ENCODE results near the gene PRXL2A. TPM values are rescaled to one million over a fixed set of nuclear protein-coding genes. Genes with fewer than 3 reads are reported as not detected.

Gene PRXL2A
- total and polyA plus RNA-seq, 2 experiments from 2014 or later = 31.8 to 51.7 TPM

GRCh38 chr10:80442879-80443278 is 34.5 kb downstream of the PRXL2A start:
- no peaks in the 10 kb centered on the region for H3K36me3 ChIP-seq (ENCODE audit: insufficient read depth)
- no peak overlapping the region for H3K4me3 ChIP-seq
- no peaks in the 10 kb centered on the region for H3K9me2 ChIP-seq (ENCODE audit: insufficient read depth)
- TF ChIP-seq EZH2 (IDR thresholded peaks at IDR 0.05; ENCODE audit: low read depth, unreplicated experiment) (no peak), CREB1 (CRISPR knock-in tag; IDR thresholded peaks at IDR 0.05; ENCODE audit: low read depth) (no peak)
- Mint-ChIP-seq H3K27me3 (ENCODE audit: insufficient read depth, low read depth, poor library complexity) (peaks cover 7% of the 10 kb centered on the region), H3K4me3 (no peak overlapping the region), H3K27ac (no peak overlapping the region), H3K9me3 (no peaks in the 10 kb centered on the region), H3K36me3 (ENCODE audit: low read depth) (no peaks in the 10 kb centered on the region; the same call in 2 of the 3 replicates), H3K4me1 (peaks cover 18% of the 10 kb centered on the region)
- ATAC-seq = no peak
- H3K27ac ChIP-seq (ENCODE audit: low read depth) = no peak overlapping the region
- H3K27me3 ChIP-seq (ENCODE audit: insufficient read depth) = no peaks in the 10 kb centered on the region
- H3K4me1 ChIP-seq (ENCODE audit: insufficient read depth) = no peaks in the 10 kb centered on the region
- no peak overlapping the region for H3K4me2 ChIP-seq
- no peaks in the 10 kb centered on the region for H3F3A ChIP-seq (replicated peaks; ENCODE audit: low read depth)
- H4K20me1 ChIP-seq (replicated peaks; ENCODE audit: insufficient read depth) = no peaks in the 10 kb centered on the region
- H3K79me2 ChIP-seq (replicated peaks; ENCODE audit: insufficient read depth) = no peaks in the 10 kb centered on the region
- no peak for DNase-seq (ENCODE audit: low spot score)
- H2AFZ ChIP-seq = no peak overlapping the region

DNA sequence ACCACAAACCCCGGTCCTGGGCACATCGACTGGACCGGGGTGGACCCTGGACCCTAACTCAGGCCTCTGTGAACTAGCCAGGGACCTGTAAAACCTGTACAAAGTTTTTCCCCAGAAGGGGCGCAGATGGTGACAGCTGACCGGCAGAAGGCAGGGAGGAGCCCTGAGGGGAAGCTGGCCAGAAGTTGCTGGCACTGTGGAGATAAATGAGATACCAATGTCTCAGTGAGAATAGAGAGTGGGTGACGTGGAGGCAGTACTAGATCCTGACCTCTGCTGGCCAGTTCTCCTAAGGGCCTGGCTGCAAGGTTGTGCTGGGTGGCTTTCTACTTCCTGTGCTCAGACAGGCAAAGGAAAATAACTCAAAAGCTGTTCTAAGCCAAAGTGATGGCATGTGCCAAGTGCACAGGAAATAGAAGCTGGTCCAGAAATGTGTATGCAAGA is 35.2 kb downstream of the PRXL2A start:
- Mint-ChIP-seq H3K9me3 (no peaks in the 10 kb centered on the region), H3K36me3 (ENCODE audit: low read depth) (no peaks in the 10 kb centered on the region; the same call in 2 of the 3 replicates), H3K27me3 (ENCODE audit: insufficient read depth, low read depth, poor library complexity) (peaks cover 7% of the 10 kb centered on the region), H3K27ac (peak overlapping the region; percentile 48; the same call in 1 of the 2 replicates), H3K4me3 (no peak overlapping the region), H3K4me1 (peaks cover 18% of the 10 kb centered on the region)
- ATAC-seq (peak; percentile 79), DNase-seq (ENCODE audit: low spot score) (peak; percentile 37)
- H4K20me1 ChIP-seq (replicated peaks; ENCODE audit: insufficient read depth) = no peaks in the 10 kb centered on the region
- no peaks in the 10 kb centered on the region for H3K4me1 ChIP-seq (ENCODE audit: insufficient read depth)
- H3K27me3 ChIP-seq (ENCODE audit: insufficient read depth) = no peaks in the 10 kb centered on the region
- no peaks in the 10 kb centered on the region for H3K9me2 ChIP-seq (ENCODE audit: insufficient read depth)
- H2AFZ ChIP-seq = no peak overlapping the region
- no peak overlapping the region for H3K4me2 ChIP-seq
- no peaks in the 10 kb centered on the region for H3F3A ChIP-seq (replicated peaks; ENCODE audit: low read depth)
- no peaks in the 10 kb centered on the region for H3K36me3 ChIP-seq (ENCODE audit: insufficient read depth)
- no peak overlapping the region for H3K27ac ChIP-seq (ENCODE audit: low read depth)
- no peak for TF ChIP-seq NANOG (IDR thresholded peaks at IDR 0.05; ENCODE audit: borderline replicate concordance)
- TF ChIP-seq, protein P1, sequence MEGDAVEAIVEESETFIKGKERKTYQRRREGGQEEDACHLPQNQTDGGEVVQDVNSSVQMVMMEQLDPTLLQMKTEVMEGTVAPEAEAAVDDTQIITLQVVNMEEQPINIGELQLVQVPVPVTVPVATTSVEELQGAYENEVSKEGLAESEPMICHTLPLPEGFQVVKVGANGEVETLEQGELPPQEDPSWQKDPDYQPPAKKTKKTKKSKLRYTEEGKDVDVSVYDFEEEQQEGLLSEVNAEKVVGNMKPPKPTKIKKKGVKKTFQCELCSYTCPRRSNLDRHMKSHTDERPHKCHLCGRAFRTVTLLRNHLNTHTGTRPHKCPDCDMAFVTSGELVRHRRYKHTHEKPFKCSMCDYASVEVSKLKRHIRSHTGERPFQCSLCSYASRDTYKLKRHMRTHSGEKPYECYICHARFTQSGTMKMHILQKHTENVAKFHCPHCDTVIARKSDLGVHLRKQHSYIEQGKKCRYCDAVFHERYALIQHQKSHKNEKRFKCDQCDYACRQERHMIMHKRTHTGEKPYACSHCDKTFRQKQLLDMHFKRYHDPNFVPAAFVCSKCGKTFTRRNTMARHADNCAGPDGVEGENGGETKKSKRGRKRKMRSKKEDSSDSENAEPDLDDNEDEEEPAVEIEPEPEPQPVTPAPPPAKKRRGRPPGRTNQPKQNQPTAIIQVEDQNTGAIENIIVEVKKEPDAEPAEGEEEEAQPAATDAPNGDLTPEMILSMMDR (conservative IDR thresholded peaks at IDR 0.05; ENCODE audit: low read depth in 2 of 2) = peak; percentile 41 to 64; a peak in 3 of 4 replicates
- no peak overlapping the region for H3K4me3 ChIP-seq
- H3K79me2 ChIP-seq (replicated peaks; ENCODE audit: insufficient read depth) = no peaks in the 10 kb centered on the region

- no peaks in the 10 kb centered on the region for H3K79me2 ChIP-seq (replicated peaks; ENCODE audit: insufficient read depth)
- no peak overlapping the region for H3K27ac ChIP-seq (ENCODE audit: low read depth)
- no peaks in the 10 kb centered on the region for H3K9me2 ChIP-seq (ENCODE audit: insufficient read depth)
- H2AFZ ChIP-seq = no peak overlapping the region
- H3K4me2 ChIP-seq = no peak overlapping the region
- no peak for DNase-seq (ENCODE audit: low spot score)
- no peaks in the 10 kb centered on the region for H3F3A ChIP-seq (replicated peaks; ENCODE audit: low read depth)
- H3K4me3 Mint-ChIP-seq = no peak overlapping the region
- H3K27me3 Mint-ChIP-seq (ENCODE audit: insufficient read depth, low read depth, poor library complexity) = peaks cover 7% of the 10 kb centered on the region
- H3K36me3 Mint-ChIP-seq (ENCODE audit: low read depth) = no peaks in the 10 kb centered on the region; the same call in 2 of the 3 replicates
- H3K27me3 ChIP-seq (ENCODE audit: insufficient read depth) = no peaks in the 10 kb centered on the region
- no peak for ATAC-seq
- H3K4me1 Mint-ChIP-seq = peaks cover 18% of the 10 kb centered on the region
- H3K27ac Mint-ChIP-seq = no peak overlapping the region
- no peaks in the 10 kb centered on the region for H3K36me3 ChIP-seq (ENCODE audit: insufficient read depth)
- no peaks in the 10 kb centered on the region for H4K20me1 ChIP-seq (replicated peaks; ENCODE audit: insufficient read depth)
- no peaks in the 10 kb centered on the region for H3K4me1 ChIP-seq (ENCODE audit: insufficient read depth)
- H3K9me3 Mint-ChIP-seq = no peaks in the 10 kb centered on the region
- H3K4me3 ChIP-seq = no peak overlapping the region
- TF ChIP-seq CREB1 (CRISPR knock-in tag; IDR thresholded peaks at IDR 0.05; ENCODE audit: low read depth) (no peak), EZH2phosphoT487 (IDR thresholded peaks at IDR 0.05; ENCODE audit: unreplicated experiment) (no peak), ZNF331 (CRISPR knock-in tag; IDR thresholded peaks at IDR 0.05; ENCODE audit: low read depth) (no peak), NANOG (IDR thresholded peaks at IDR 0.05; ENCODE audit: borderline replicate concordance) (no peak), POLR2AphosphoS5 (IDR thresholded peaks at IDR 0.05; ENCODE audit: low read depth) (no peak), ZNF114 (CRISPR knock-in tag; IDR thresholded peaks at IDR 0.05) (no peak), REST (IDR thresholded peaks at IDR 0.05; ENCODE audit: unreplicated experiment) (no peak)
Measured at GRCh38 chr10:80444124-80444523, 35.8 kb downstream of the PRXL2A start.

All from GM23338 (cell line).